H1 (cell line): ENCODE results near the gene TMEM151A. TPM values are rescaled to one million over a fixed set of nuclear protein-coding genes. Genes with fewer than 3 reads are reported as not detected.

Experiments used
- CTCF ChIA-PET: fragments of 300-600 bp; sonication (Branson Sonifier 250); formaldehyde crosslinking; loops from one replicate; lab custom pipeline; 2021; ENCODE audit not compliant: partially characterized antibody; lab: Charles Lee
- POLR2A ChIA-PET: fragments of 300-600 bp; sonication (Branson Sonifier 250); formaldehyde crosslinking; loops from one replicate; lab custom pipeline; 2021; ENCODE audit warnings: inconsistent platforms; ENCODE audit not compliant: partially characterized antibody; lab: Charles Lee
- DNase-seq, 2 experiments: peaks; one replicate each; pipeline versions ENCODE4 v3.0.0 to v3.0.0-alpha.2; 2010 to 2022; ENCODE audit warnings: low spot score in 2 of 2, low read depth in 1 of 2, mixed read lengths in 1 of 2
- FAIRE-seq: peaks from 2 replicates; lab custom pipeline; 2011; peaks lifted over from hg19 to GRCh38; lab: Jason Lieb, UNC
- H2AFZ ChIP-seq: 2 replicates; pipeline ENCODE4 v1.8.1; 2012; ENCODE audit warnings: low read length, inconsistent platforms
- H2AK5ac ChIP-seq: 2 replicates; pipeline ENCODE4 v1.6.1; 2013; ENCODE audit warnings: low read depth, low read length
- H2BK120ac ChIP-seq: replicated peaks from 2 replicates; pipeline ENCODE3; 2013; ENCODE audit warnings: low read depth, low read length, inconsistent platforms
- H2BK12ac ChIP-seq: 2 replicates; pipeline ENCODE4 v1.6.1; 2013; ENCODE audit warnings: low read depth, low read length
- H2BK15ac ChIP-seq: 2 replicates; pipeline ENCODE4 v1.6.1; 2013; ENCODE audit warnings: low read length
- H2BK20ac ChIP-seq: 2 replicates; pipeline ENCODE4 v1.6.1; 2013; ENCODE audit warnings: low read length
- H2BK5ac ChIP-seq: 2 replicates; pipeline ENCODE4 v1.6.1; 2013; ENCODE audit warnings: low read depth, low read length
- H3K14ac ChIP-seq: 2 replicates; pipeline ENCODE4 v1.6.1; 2013; ENCODE audit warnings: inconsistent platforms; ENCODE audit not compliant: insufficient read length
- H3K18ac ChIP-seq: 2 replicates; pipeline ENCODE4 v1.6.1; 2013; ENCODE audit warnings: low read length; ENCODE audit errors: extremely low read depth
- H3K23ac ChIP-seq: 2 replicates; pipeline ENCODE4 v1.6.1; 2013; ENCODE audit warnings: inconsistent platforms; ENCODE audit not compliant: insufficient read length
- H3K23me2 ChIP-seq: 2 replicates; pipeline ENCODE4 v1.6.1; 2013; ENCODE audit warnings: low read depth, low read length
- H3K27ac ChIP-seq: 2 replicates; pipeline ENCODE4 v1.6.1; 2011; ENCODE audit warnings: low read depth, low read length, inconsistent platforms
- H3K27me3 ChIP-seq, 4 experiments: replicated peaks in 1 of 4; 1 replicate in 1 of 4; 2 replicates in 3 of 4; pipeline versions ENCODE4 v1.6.1 to v1.8.1; 2011 to 2013; ENCODE audit warnings: low read length in 3 of 4, mild to moderate bottlenecking in 3 of 4, inconsistent platforms in 2 of 4, mixed read lengths in 2 of 4, moderate library complexity in 1 of 4; ENCODE audit not compliant: control insufficient read depth in 3 of 4, insufficient read depth in 3 of 4; ENCODE audit errors: extremely low read depth in 1 of 4
- H3K36me3 ChIP-seq, 4 experiments: 2 replicates each; pipeline versions ENCODE4 v1.6.1 to v1.8.1; 2011 to 2013; ENCODE audit warnings: mild to moderate bottlenecking in 4 of 4, low read length in 3 of 4, moderate library complexity in 2 of 4, control low read depth in 1 of 4, inconsistent platforms in 1 of 4; ENCODE audit not compliant: insufficient read depth in 4 of 4, control insufficient read depth in 2 of 4
- H3K4ac ChIP-seq: replicated peaks from 2 replicates; pipeline ENCODE3; 2013; ENCODE audit warnings: low read length, low read depth, mixed read lengths, inconsistent platforms; ENCODE audit not compliant: insufficient read length
- H3K4me1 ChIP-seq, 4 experiments: replicated peaks in 1 of 4; 1 replicate in 1 of 4; 2 replicates in 3 of 4; pipeline versions ENCODE4 v1.6.1 to v1.8.1; 2011 to 2013; ENCODE audit warnings: low read length in 3 of 4, inconsistent platforms in 2 of 4, mixed read lengths in 1 of 4; ENCODE audit not compliant: insufficient read depth in 4 of 4, control insufficient read depth in 3 of 4
- H3K4me2 ChIP-seq, 2 experiments: 2 replicates each; pipeline versions ENCODE4 v1.6.1 to v1.8.1; 2011 to 2013; ENCODE audit warnings: low read depth in 2 of 2, low read length in 2 of 2, control low read depth in 1 of 2, inconsistent platforms in 1 of 2, mild to moderate bottlenecking in 1 of 2; ENCODE audit not compliant: insufficient read depth in 1 of 2
- H3K4me3 ChIP-seq, 4 experiments: fragments of 200-600, 300-600 bp in 1 of 4; sonication (generic), shearing (Covaris generic), sonication (Bioruptor Twin) in 1 of 4; 2 replicates each; pipeline versions ENCODE4 v1.5.1 to v1.8.1; 2011 to 2016; ENCODE audit warnings: low read length in 4 of 4, low read depth in 3 of 4, control low read depth in 2 of 4, inconsistent platforms in 2 of 4, mild to moderate bottlenecking in 2 of 4, mixed read lengths in 1 of 4, moderate library complexity in 1 of 4; ENCODE audit not compliant: insufficient read depth in 2 of 4; ENCODE audit errors: extremely low read depth in 1 of 4
- H3K56ac ChIP-seq: replicated peaks from 2 replicates; pipeline ENCODE3; 2013; ENCODE audit warnings: low read depth, mild to moderate bottlenecking, mixed read lengths, low read length, inconsistent platforms; ENCODE audit not compliant: insufficient read length
- H3K79me1 ChIP-seq: 2 replicates; pipeline ENCODE4 v1.6.1; 2013; ENCODE audit warnings: low read depth, low read length, control low read depth
- H3K79me2 ChIP-seq, 2 experiments: 2 replicates each; pipeline versions ENCODE4 v1.6.1 to v1.8.1; 2012 to 2013; ENCODE audit warnings: low read length in 2 of 2, mild to moderate bottlenecking in 2 of 2, inconsistent platforms in 1 of 2; ENCODE audit not compliant: insufficient read depth in 2 of 2, control insufficient read depth in 1 of 2
- H3K9ac ChIP-seq, 4 experiments: replicated peaks in 1 of 4; 1 replicate in 1 of 4; 2 replicates in 3 of 4; pipeline versions ENCODE4 v1.6.1 to v1.8.1; 2011 to 2013; ENCODE audit warnings: low read depth in 3 of 4, low read length in 3 of 4, control low read depth in 2 of 4, mild to moderate bottlenecking in 2 of 4, moderate library complexity in 2 of 4, inconsistent platforms in 1 of 4; ENCODE audit errors: extremely low read depth in 1 of 4
- H3K9me3 ChIP-seq, 2 experiments: 2 replicates each; pipeline versions ENCODE4 v1.6.1 to v1.8.1; 2012 to 2013; ENCODE audit warnings: mild to moderate bottlenecking in 2 of 2, moderate library complexity in 2 of 2, control low read depth in 1 of 2, inconsistent platforms in 1 of 2, low read depth in 1 of 2, low read length in 1 of 2, mixed read lengths in 1 of 2; ENCODE audit not compliant: insufficient read depth in 2 of 2
- H4K20me1 ChIP-seq, 2 experiments: replicated peaks in 1 of 2; 2 replicates each; pipeline versions ENCODE3 to v1.8.1; 2011 to 2013; ENCODE audit warnings: inconsistent platforms in 2 of 2, low read length in 2 of 2, mild to moderate bottlenecking in 1 of 2; ENCODE audit not compliant: insufficient read depth in 2 of 2, control insufficient read depth in 1 of 2
- H4K5ac ChIP-seq: 2 replicates; pipeline ENCODE4 v1.6.1; 2013; ENCODE audit warnings: low read length, low read depth, mixed read lengths, inconsistent platforms; ENCODE audit not compliant: insufficient read length
- H4K8ac ChIP-seq: 2 replicates; pipeline ENCODE4 v1.8.0; 2013; ENCODE audit warnings: mild to moderate bottlenecking, moderate library complexity, low read length, inconsistent platforms; ENCODE audit not compliant: insufficient read depth; ENCODE audit errors: extremely low read depth
- H4K91ac ChIP-seq: replicated peaks from 2 replicates; pipeline ENCODE3; 2013; ENCODE audit warnings: low read length, mixed read lengths, inconsistent platforms; ENCODE audit not compliant: insufficient read length
- BCL11A ChIP-seq, 2 experiments: IDR thresholded peaks; one replicate each; pipeline ENCODE4 v1.6.1; 2011; ENCODE audit warnings: low read depth in 2 of 2, low read length in 2 of 2, mild to moderate bottlenecking in 2 of 2
- BRCA1 ChIP-seq: IDR thresholded peaks from 2 replicates; pipeline ENCODE4 v1.6.1; 2012; ENCODE audit warnings: low read depth, low read length, improper control_type of control experiment
- CBX8 ChIP-seq: fragments of 300-800, 300-1000 bp; sonication (generic); IDR thresholded peaks from 2 replicates; pipeline ENCODE4 v1.7.1; 2016; ENCODE audit warnings: low read depth, low read length, borderline replicate concordance
- CHD2 ChIP-seq: IDR thresholded peaks from 2 replicates; pipeline ENCODE4 v1.6.1; 2012; ENCODE audit warnings: low read length, improper control_type of control experiment
- CREB1 ChIP-seq: IDR thresholded peaks from 2 replicates; pipeline ENCODE4 v1.6.1; 2012; ENCODE audit warnings: inconsistent platforms
- E2F6 ChIP-seq: IDR thresholded peaks from 2 replicates; pipeline ENCODE4 v1.6.1; 2012; ENCODE audit warnings: inconsistent platforms
- EGR1 ChIP-seq: IDR thresholded peaks from 2 replicates; pipeline ENCODE4 v1.6.1; 2011; ENCODE audit warnings: low read depth, low read length, borderline replicate concordance
- EP300 ChIP-seq, 2 experiments: IDR thresholded peaks; 1 replicate in 1 of 2; 2 replicates in 1 of 2; pipeline ENCODE4 v1.6.1; 2011 to 2012; ENCODE audit warnings: low read depth in 2 of 2, low read length in 2 of 2, mild to moderate bottlenecking in 2 of 2, borderline replicate concordance in 1 of 2, inconsistent platforms in 1 of 2, moderate library complexity in 1 of 2
- MAFK ChIP-seq: IDR thresholded peaks from 2 replicates; pipeline ENCODE4 v1.6.1; 2012; ENCODE audit warnings: low read depth, mild to moderate bottlenecking, improper control_type of control experiment, low read length
- NRF1 ChIP-seq: IDR thresholded peaks from 2 replicates; pipeline ENCODE4 v1.6.1; 2011; ENCODE audit warnings: mild to moderate bottlenecking, low read depth, low read length, improper control_type of control experiment
- SAP30 ChIP-seq: fragments of 300-600 bp; sonication (generic); IDR thresholded peaks from 2 replicates; pipeline ENCODE4 v1.7.1; 2012; ENCODE audit warnings: low read length, moderate library complexity, mild to moderate bottlenecking, inconsistent platforms; ENCODE audit not compliant: insufficient read depth, insufficient replicate concordance
- SP4 ChIP-seq: IDR thresholded peaks from 2 replicates; pipeline ENCODE4 v1.6.1; 2012; ENCODE audit warnings: low read length, inconsistent platforms
- TAF1 ChIP-seq: IDR thresholded peaks from 2 replicates; pipeline ENCODE4 v1.6.1; 2011; ENCODE audit warnings: mild to moderate bottlenecking, low read depth, low read length
- YY1 ChIP-seq: IDR thresholded peaks from 2 replicates; pipeline ENCODE4 v1.6.1; 2011; ENCODE audit warnings: low read depth, mild to moderate bottlenecking, low read length
- WGBS, 2 experiments: shearing (Covaris generic) in 1 of 2; methylation state at CpG; one replicate each; pipeline versions ENCODE4 v1.1.6 to v1.1.7; 2013 to 2015; ENCODE audit warnings: low lambda C conversion rate in 2 of 2, mixed read lengths in 2 of 2, inconsistent platforms in 1 of 2, low coverage in 1 of 2, missing lambda C conversion rate in 1 of 2; ENCODE audit not compliant: insufficient replicate concordance in 2 of 2, insufficient coverage in 1 of 2, insufficient read length in 1 of 2; ENCODE audit errors: extremely low coverage in 1 of 2, missing lambda C conversion rate in 1 of 2; 5-methylcytosine and 5-hydroxymethylcytosine counted together
- polyA plus RNA-seq, 7 experiments: library from polyadenylated mRNA; depleted of rRNA in 3 of 7; stranded (reverse) in 5 of 7; unstranded in 2 of 7; fragments of >200 nt in 5 of 7; fragments of 200-250 nt in 2 of 7; gene quantifications; 1 replicate in 5 of 7; 2 replicates in 1 of 7; 4 replicates in 1 of 7; pipeline versions ENCODE4 v1.2.1 to v1.2.3, GENCODE V29; 2011 to 2013; ENCODE audit warnings: missing spikeins in 2 of 7, mixed read lengths in 2 of 7
- total RNA-seq: library from RNA; stranded (reverse); fragmentation: NEBNext Ultra II Directional; extraction: Animal tissue kit (Norgen Biotek cat#: 25700); gene quantifications from 2 replicates; pipeline ENCODE4 v1.2.1, GENCODE V29; 2021

The TMEM151A gene
- total and polyA plus RNA-seq, 2 of the 8 experiments (the other 6 are each of a cell fraction or from before 2014, with no cell fraction given) = 3.2 TPM

GRCh38 chr11:66259956-66260355 is 31.7 kb upstream of the TMEM151A start:
- Histone ChIP-seq H3K9ac (no peak overlapping the region), H3K14ac (no peak overlapping the region), H2BK5ac (no peak overlapping the region), H4K5ac (no peak overlapping the region), H3K4me1 (peaks cover 0 to 5% (median 2%) of the 10 kb centered on the region in 4 experiments; a peak in 4 of 7 replicates), H2BK15ac (no peak overlapping the region), H3K79me1 (no peaks in the 10 kb centered on the region), H2BK120ac (no peak overlapping the region), H3K4me3 (no peak overlapping the region), H3K27me3 (peaks cover 0 to 3% (median 0%) of the 10 kb centered on the region in 4 experiments; a peak in 1 of 7 replicates), H3K9me3 (no peaks in the 10 kb centered on the region), H3K4me2 (no peak overlapping the region), H3K27ac (no peak overlapping the region), H3K79me2 (peaks cover 0 to 5% of the 10 kb centered on the region in 2 experiments; a peak in 1 of 4 replicates), H4K20me1 (peaks cover 7 to 26% of the 10 kb centered on the region in 2 experiments), H2BK12ac (no peak overlapping the region), H3K4ac (no peak overlapping the region), H2BK20ac (no peak overlapping the region), H4K91ac (no peak overlapping the region), H3K23ac (no peak overlapping the region), H3K36me3 (peaks cover 14 to 24% (median 19%) of the 10 kb centered on the region in 4 experiments; a peak in 7 of 8 replicates), H3K18ac (no peak overlapping the region), H2AFZ (no peak overlapping the region), H3K23me2 (peaks cover 10% of the 10 kb centered on the region), H3K56ac (no peak overlapping the region), H4K8ac (no peak overlapping the region; the same call in 1 of the 2 replicates), H2AK5ac (no peak overlapping the region)
- WGBS, 2 experiments = 93% methylated on average over 4 of the region's 4 CpGs; no CpG with 5 or more reads in 1 of the 2 experiments
- FAIRE-seq (no peak), DNase-seq (no peak)
- POLR2A ChIA-PET = interaction anchor here (0.6 kb wide), 1 partner anchor 115 kb away, joined by 3 read pairs; no protein-coding TSS in a partner anchor
- CTCF ChIA-PET = interaction anchor here (1.5 to 2.5 kb wide), 2 partner anchors 7 to 51 kb away, joined by 4 to 6 read pairs; no protein-coding TSS in a partner anchor
- no peak for TF ChIP-seq E2F6
- no peak for TF ChIP-seq BCL11A (IDR thresholded peaks at IDR 0.05; ENCODE audit: low read depth in 2 of 2, low read length in 2 of 2)
- no peak for TF ChIP-seq YY1
- TF ChIP-seq NRF1 = no peak
- no peak for TF ChIP-seq EGR1
- no peak for TF ChIP-seq SAP30
- TF ChIP-seq MAFK = no peak
- TF ChIP-seq CREB1 = no peak
- no peak for TF ChIP-seq BRCA1
- TF ChIP-seq CHD2 = no peak
- no peak for TF ChIP-seq TAF1
- TF ChIP-seq CBX8 = no peak
- TF ChIP-seq EP300 (IDR thresholded peaks at IDR 0.05; ENCODE audit: borderline replicate concordance in 1 of 2, low read depth in 2 of 2, low read length in 2 of 2) = no peak
- TF ChIP-seq SP4 = no peak
